Measurements from ENCODE around the gene KIFC3. TPM values are rescaled to one million over a fixed set of nuclear protein-coding genes. Genes with fewer than 3 reads are reported as not detected.
A peak's percentile ranks its signal among the peaks of the same experiment; 100 is the strongest.

The KIFC3 gene
- total and polyA plus RNA-seq, 2 of the 13 experiments (the other 11 are each of a cell fraction or from before 2014, with no cell fraction given), result 42.1 to 45.3 TPM

- TF ChIP-seq PRDM10 (CRISPR knock-in tag; IDR thresholded peaks at IDR 0.05; ENCODE audit: low read depth) (no peak), LRRFIP1 (CRISPR knock-in tag; conservative IDR thresholded peaks at IDR 0.05) (no peak), DPF2 (CRISPR knock-in tag; IDR thresholded peaks at IDR 0.05; ENCODE audit: borderline replicate concordance, low read depth) (no peak), MAZ (IDR thresholded peaks at IDR 0.05; ENCODE audit: borderline replicate concordance, low read depth, low read length) (no peak), MAZ (CRISPR knock-in tag; IDR thresholded peaks at IDR 0.05; ENCODE audit: low read depth) (0 out of 2 replicates have a peak, but pooled peaks have one; percentile 31), ZNF781 (CRISPR knock-in tag; IDR thresholded peaks at IDR 0.05; ENCODE audit: borderline replicate concordance, not compliant biosample characterization) (no peak), ZNF644 (CRISPR knock-in tag; IDR thresholded peaks at IDR 0.05; ENCODE audit: low read depth) (no peak), JUN (CRISPR knock-in tag; IDR thresholded peaks at IDR 0.05) (no peak), ZNF557 (CRISPR knock-in tag; IDR thresholded peaks at IDR 0.05) (no peak), ZNF709 (CRISPR knock-in tag; IDR thresholded peaks at IDR 0.05) (0 out of 2 replicates have a peak, but pooled peaks have one; percentile 2), EED (CRISPR knock-in tag; IDR thresholded peaks at IDR 0.05) (0 out of 2 replicates have a peak, but pooled peaks have one; percentile 66), ZNF260 (CRISPR knock-in tag; IDR thresholded peaks at IDR 0.05; ENCODE audit: borderline replicate concordance, low read depth) (no peak), ZNF451 (CRISPR knock-in tag; IDR thresholded peaks at IDR 0.05) (no peak), POLR2A (IDR thresholded peaks at IDR 0.05; ENCODE audit: insufficient read depth in 1 of 2, low read depth in 2 of 2, low read length in 2 of 2) (0 out of 4 replicates have a peak, but pooled peaks of 1 of the 2 experiments have one; percentile 18), ZNF430 (CRISPR knock-in tag; IDR thresholded peaks at IDR 0.05) (no peak), AGO2 (optimal IDR thresholded peaks at IDR 0.05; ENCODE audit: low read depth, low read length) (peak; percentile 34), SETDB1 (CRISPR knock-in tag; IDR thresholded peaks at IDR 0.05; ENCODE audit: borderline replicate concordance) (no peak), ZMYM3 (CRISPR knock-in tag; IDR thresholded peaks at IDR 0.05) (no peak), BRF2 (CRISPR knock-in tag; IDR thresholded peaks at IDR 0.05) (no peak), ZNF891 (CRISPR knock-in tag; IDR thresholded peaks at IDR 0.05) (no peak)
These were observed 38.8 kb downstream of the KIFC3 start (continued) for GRCh38 chr16:57763285-57764005.

Measured in HepG2 (cell line).